Neutrophil (primary cell): ENCODE data around the gene MYH9.

Experiments
- H3K27ac ChIP-seq: fragments of 200-600 bp; sonication (generic); 2 replicates; pipeline ENCODE4 v1.5.1; 2016; ENCODE audit warnings: mild to moderate bottlenecking, moderate library complexity
- H3K27me3 ChIP-seq: fragments of 200-600 bp; sonication (generic); 2 replicates; pipeline ENCODE4 v1.6.0; 2016; ENCODE audit warnings: mild to moderate bottlenecking
- H3K36me3 ChIP-seq: fragments of 200-600 bp; sonication (generic); 2 replicates; pipeline ENCODE4 v1.5.1; 2017
- H3K4me1 ChIP-seq, 2 experiments: fragments of 200-600 bp in 1 of 2; sonication (generic) in 1 of 2; 1 replicate in 1 of 2; 2 replicates in 1 of 2; pipeline versions ENCODE4 v1.5.1 to v1.6.1; 2013 to 2016; ENCODE audit warnings: low read depth in 1 of 2, low read length in 1 of 2, mild to moderate bottlenecking in 1 of 2, moderate library complexity in 1 of 2; ENCODE audit not compliant: control insufficient read depth in 1 of 2, insufficient read depth in 1 of 2
- H3K4me3 ChIP-seq, 2 experiments: fragments of 200-600 bp in 1 of 2; sonication (generic) in 1 of 2; 1 replicate in 1 of 2; 2 replicates in 1 of 2; pipeline ENCODE4 v1.5.1; 2013 to 2016; ENCODE audit warnings: low read depth in 1 of 2, low read length in 1 of 2, mild to moderate bottlenecking in 1 of 2, moderate library complexity in 1 of 2
- H3K9me3 ChIP-seq: fragments of 200-600 bp; sonication (generic); 2 replicates; pipeline ENCODE4 v1.5.1; 2016
- CTCF ChIP-seq: fragments of 200-600 bp; sonication (generic); IDR thresholded peaks from 2 replicates; pipeline ENCODE4 v1.5.1; 2016; ENCODE audit warnings: antibody characterized with exemption

The MYH9 gene

GRCh38 chr22:36284171-36284571, 103.6 kb downstream of the MYH9 start:
- no peak for TF ChIP-seq CTCF
- H3K36me3 ChIP-seq: peaks cover 100% of the 10 kb centered on the region
- H3K27ac ChIP-seq: peak overlapping the region; percentile 49
- H3K4me3 ChIP-seq: no peak overlapping the region
- peaks cover 5 to 8% of the 10 kb centered on the region in 2 experiments for H3K4me1 ChIP-seq
- no peaks in the 10 kb centered on the region for H3K27me3 ChIP-seq
- H3K9me3 ChIP-seq: peaks cover 4% of the 10 kb centered on the region

- Histone ChIP-seq H3K27ac (peak overlapping the region; percentile 55), H3K4me1 (peaks cover 21 to 23% of the 10 kb centered on the region in 2 experiments), H3K36me3 (peaks cover 88% of the 10 kb centered on the region), H3K27me3 (no peaks in the 10 kb centered on the region), H3K4me3 (no peak overlapping the region), H3K9me3 (no peaks in the 10 kb centered on the region)
- TF ChIP-seq CTCF: no peak
These were observed 105.4 kb downstream of the MYH9 start for GRCh38 chr22:36282328-36282831.

GRCh38 chr22:36281781-36282327, 105.9 kb downstream of the MYH9 start:
- no peak overlapping the region for H3K4me3 ChIP-seq
- peaks cover 83% of the 10 kb centered on the region for H3K36me3 ChIP-seq
- peak overlapping the region; percentile 55 for H3K27ac ChIP-seq
- H3K27me3 ChIP-seq: no peaks in the 10 kb centered on the region
- no peaks in the 10 kb centered on the region for H3K9me3 ChIP-seq
- H3K4me1 ChIP-seq: peaks cover 21 to 25% of the 10 kb centered on the region in 2 experiments
- TF ChIP-seq CTCF: no peak

- no peak for TF ChIP-seq CTCF
- Histone ChIP-seq H3K27me3 (no peaks in the 10 kb centered on the region), H3K36me3 (peaks cover 68% of the 10 kb centered on the region), H3K4me3 (no peak overlapping the region), H3K27ac (peak overlapping the region; percentile 55), H3K9me3 (no peaks in the 10 kb centered on the region), H3K4me1 (peaks cover 21 to 25% of the 10 kb centered on the region in 2 experiments)
These were observed 107.4 kb downstream of the MYH9 start for GRCh38 chr22:36280379-36280778.

- Histone ChIP-seq H3K36me3 (peaks cover 57% of the 10 kb centered on the region), H3K4me1 (peaks cover 21 to 25% of the 10 kb centered on the region in 2 experiments), H3K27ac (peak overlapping the region; percentile 71), H3K9me3 (no peaks in the 10 kb centered on the region), H3K27me3 (no peaks in the 10 kb centered on the region), H3K4me3 (no peak overlapping the region)
- TF ChIP-seq CTCF: no peak
These were observed 108.5 kb downstream of the MYH9 start for GRCh38 chr22:36279219-36279666.
